Naive thymus-derived CD4-positive, alpha-beta T cell (primary cell): ENCODE results near the gene EYA3. TPM values are rescaled to one million over a fixed set of nuclear protein-coding genes. Genes with fewer than 3 reads are reported as not detected.

Experiments used
- ATAC-seq: fragments of 150-1000 bp; cut with Tn5 transposase; 2 replicates; pipeline ENCODE4 v1.10.0; 2021; ENCODE audit warnings: mild to moderate bottlenecking, moderate library complexity
- CTCF ChIA-PET: fragments of 350-600 bp; sonication (Branson Sonifier 250); formaldehyde crosslinking; loops from one replicate; lab custom pipeline; 2021; ENCODE audit warnings: antibody characterized with exemption; lab: Charles Lee
- POLR2A ChIA-PET: fragments of 350-600 bp; sonication (Branson Sonifier 250); formaldehyde crosslinking; loops from one replicate; lab custom pipeline; 2021; ENCODE audit warnings: antibody characterized with exemption, inconsistent platforms; lab: Charles Lee
- DNase-seq, 9 donors: peaks; one replicate each; pipeline versions ENCODE4 v3.0.0 to v3.0.0-alpha.2; 2020 to 2022; ENCODE audit warnings: mixed read lengths in 1 of 9
- H3K27ac ChIP-seq: one replicate; pipeline ENCODE4 v1.7.0; 2013; ENCODE audit warnings: mild to moderate bottlenecking, low read depth, low read length, moderate library complexity
- H3K27me3 ChIP-seq, 2 donors: one replicate each; pipeline ENCODE4 v1.7.0; 2013; ENCODE audit warnings: low read length in 2 of 2, mild to moderate bottlenecking in 2 of 2, moderate library complexity in 2 of 2; ENCODE audit not compliant: control insufficient read depth in 2 of 2, insufficient read depth in 2 of 2
- H3K36me3 ChIP-seq, 3 experiments: 1 replicate in 2 of 3; 2 replicates in 1 of 3; pipeline ENCODE4 v1.7.0; 2013; ENCODE audit warnings: low read length in 3 of 3, mild to moderate bottlenecking in 3 of 3, moderate library complexity in 1 of 3; ENCODE audit not compliant: insufficient read depth in 3 of 3, control insufficient read depth in 2 of 3
- H3K4me1 ChIP-seq, 2 donors: one replicate each; pipeline ENCODE4 v1.7.0; 2013; ENCODE audit warnings: low read length in 2 of 2, mild to moderate bottlenecking in 2 of 2, moderate library complexity in 1 of 2; ENCODE audit not compliant: control insufficient read depth in 2 of 2, insufficient read depth in 2 of 2
- H3K4me3 ChIP-seq: 2 replicates; pipeline ENCODE4 v1.7.0; 2013; ENCODE audit warnings: mild to moderate bottlenecking, low read length
- H3K9me3 ChIP-seq, 3 experiments: 1 replicate in 2 of 3; 2 replicates in 1 of 3; pipeline ENCODE4 v1.7.0; 2013; ENCODE audit warnings: low read length in 3 of 3; ENCODE audit not compliant: control insufficient read depth in 2 of 3
- H3K27ac Mint-ChIP-seq, 9 donors: one replicate each; pipeline ENCODE4 v1.8.0; 2020 to 2022; ENCODE audit warnings: mixed read lengths in 9 of 9, mild to moderate bottlenecking in 8 of 9, moderate library complexity in 5 of 9, inconsistent platforms in 2 of 9
- H3K27me3 Mint-ChIP-seq, 5 donors: one replicate each; pipeline ENCODE4 v1.8.0; 2021 to 2022; ENCODE audit warnings: mixed read lengths in 5 of 5, mild to moderate bottlenecking in 1 of 5
- H3K36me3 Mint-ChIP-seq, 5 donors: one replicate each; pipeline ENCODE4 v1.8.0; 2020 to 2022; ENCODE audit warnings: mixed read lengths in 5 of 5, mild to moderate bottlenecking in 3 of 5, inconsistent platforms in 1 of 5
- H3K4me1 Mint-ChIP-seq, 7 donors: one replicate each; pipeline ENCODE4 v1.8.0; 2020 to 2022; ENCODE audit warnings: mixed read lengths in 7 of 7, mild to moderate bottlenecking in 3 of 7, inconsistent platforms in 1 of 7
- H3K4me3 Mint-ChIP-seq, 10 donors: one replicate each; pipeline ENCODE4 v1.8.0; 2020 to 2022; ENCODE audit warnings: mild to moderate bottlenecking in 10 of 10, mixed read lengths in 10 of 10, moderate library complexity in 6 of 10, inconsistent platforms in 2 of 10
- H3K9me3 Mint-ChIP-seq, 11 donors: one replicate each; pipeline ENCODE4 v1.8.0; 2020 to 2022; ENCODE audit warnings: mixed read lengths in 11 of 11, mild to moderate bottlenecking in 4 of 11, inconsistent platforms in 1 of 11, moderate library complexity in 1 of 11
- intact Hi-C, 2 donors: fragments of 100-400 bp; cut with micrococcal nuclease; formaldehyde crosslinking; loops; one replicate each; pipeline ENCODE4 v1.15.1; 2023
- polyA plus RNA-seq, 2 donors: library from polyadenylated mRNA; unstranded; fragments of 300-500 nt; fragmentation: Illumina TruSeq; gene quantifications; one replicate each; pipeline ENCODE4 v1.2.3, GENCODE V29; 2021
- total RNA-seq, 6 experiments: library from RNA in 5 of 6; stranded (reverse) in 5 of 6; gene quantifications; 1 replicate in 5 of 6; 2 replicates in 1 of 6; pipeline ENCODE4 v1.2.3 and lab custom pipeline; 2021 to 2026

EYA3 gene
- total and polyA plus RNA-seq, 7 experiments from 2014 or later, result 4.9 to 31.7 (median 18.6) TPM

DNA sequence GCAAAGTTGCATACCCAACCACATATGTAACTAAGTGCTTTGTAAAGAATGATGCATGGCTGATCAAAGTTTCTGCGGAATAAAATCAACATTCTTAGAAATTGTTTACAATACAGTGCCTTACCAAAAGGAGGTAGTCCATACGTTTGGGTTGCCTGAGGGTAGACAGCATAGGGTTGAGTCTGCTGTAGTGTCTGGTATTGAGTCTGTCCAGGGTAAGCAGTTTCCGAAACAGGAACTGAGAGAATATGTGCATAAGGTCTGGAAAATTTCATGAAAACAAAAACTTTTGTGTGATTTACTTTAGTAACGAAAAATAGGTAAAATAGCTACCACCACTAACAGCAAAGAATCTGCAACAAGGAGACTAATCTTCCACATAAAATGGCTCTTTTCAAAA, 53.0 kb downstream of the EYA3 start:
- Histone ChIP-seq H3K4me3 (no peak overlapping the region), H3K27ac (no peak overlapping the region), H3K4me1 (no peaks in the 10 kb centered on the region), H3K27me3 (no peaks in the 10 kb centered on the region), H3K9me3 (no peaks in the 10 kb centered on the region), H3K36me3 (peaks cover 0 to 24% (median 0%) of the 10 kb centered on the region in 3 experiments)
- peaks cover 0 to 3% (median 0%) of the 10 kb centered on the region in 7 donors for H3K4me1 Mint-ChIP-seq
- CTCF ChIA-PET, result no interaction called here
- intact Hi-C loops, result no loop called here
- H3K27ac Mint-ChIP-seq, result no peak overlapping the region
- no peaks in the 10 kb centered on the region for H3K9me3 Mint-ChIP-seq
- no peak for DNase-seq
- no peak overlapping the region for H3K4me3 Mint-ChIP-seq
- H3K27me3 Mint-ChIP-seq, result no peaks in the 10 kb centered on the region
- peaks cover 8 to 35% (median 12%) of the 10 kb centered on the region in 5 donors for H3K36me3 Mint-ChIP-seq
- no peak for ATAC-seq
- POLR2A ChIA-PET, result no interaction called here

DNA sequence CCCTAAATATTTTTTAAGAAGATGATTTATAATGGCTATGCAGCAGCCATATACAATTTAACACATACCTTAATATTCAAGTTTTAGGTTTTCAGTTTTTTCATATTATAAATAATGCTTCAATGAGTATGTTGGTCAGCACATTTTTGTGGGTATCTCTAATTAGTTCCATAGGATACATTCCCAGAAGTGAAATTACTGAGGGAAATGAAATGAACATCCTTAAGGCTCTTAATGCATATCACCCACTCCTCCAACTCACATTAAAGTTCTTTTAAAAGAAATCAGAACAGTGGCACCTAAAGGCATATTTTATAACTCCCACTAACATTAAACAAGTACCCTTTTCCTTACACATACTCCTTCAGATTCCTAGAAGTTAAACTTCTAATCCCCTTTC, 56.1 kb downstream of the EYA3 start:
- DNase-seq (no peak), ATAC-seq (no peak)
- H3K27me3 ChIP-seq, result no peaks in the 10 kb centered on the region
- H3K27ac ChIP-seq, result no peak overlapping the region
- H3K4me3 ChIP-seq, result no peak overlapping the region
- peaks cover 0 to 16% (median 3%) of the 10 kb centered on the region in 7 donors for H3K4me1 Mint-ChIP-seq
- intact Hi-C loops, result no loop called here
- CTCF ChIA-PET, result no interaction called here
- H3K27ac Mint-ChIP-seq, result peak overlapping the region in 1 of 9 donors; percentile 48
- H3K36me3 Mint-ChIP-seq, result peaks cover 4 to 14% (median 6%) of the 10 kb centered on the region in 5 donors
- no peaks in the 10 kb centered on the region for H3K4me1 ChIP-seq
- H3K9me3 Mint-ChIP-seq, result no peaks in the 10 kb centered on the region
- no peak overlapping the region for H3K4me3 Mint-ChIP-seq
- H3K36me3 ChIP-seq, result peaks cover 0 to 5% (median 0%) of the 10 kb centered on the region in 3 experiments
- POLR2A ChIA-PET, result no interaction called here
- no peaks in the 10 kb centered on the region for H3K9me3 ChIP-seq
- H3K27me3 Mint-ChIP-seq, result no peaks in the 10 kb centered on the region

DNA sequence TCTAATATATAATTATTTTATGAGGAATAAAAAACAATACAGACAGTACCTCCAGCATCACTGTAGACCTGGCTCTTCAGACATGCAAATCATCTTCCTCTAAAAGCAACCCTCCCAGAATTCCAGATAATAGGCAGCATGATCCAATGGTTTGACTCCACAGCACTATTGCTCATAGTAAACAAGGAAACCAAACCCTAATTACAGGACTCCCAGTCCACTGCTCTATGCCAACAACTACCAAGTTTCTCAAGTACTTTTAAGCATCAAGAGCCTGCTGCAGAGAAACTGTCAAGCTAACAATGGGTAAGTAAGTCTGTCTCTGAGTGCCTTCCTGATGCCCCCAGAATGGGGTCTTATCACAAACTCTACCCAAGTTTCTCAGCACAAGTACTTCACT, 57.2 kb downstream of the EYA3 start:
- Histone ChIP-seq H3K36me3 (peaks cover 0 to 5% (median 0%) of the 10 kb centered on the region in 3 experiments), H3K4me3 (no peak overlapping the region), H3K27ac (no peak overlapping the region), H3K9me3 (no peaks in the 10 kb centered on the region), H3K27me3 (no peaks in the 10 kb centered on the region), H3K4me1 (no peaks in the 10 kb centered on the region)
- intact Hi-C loops, result no loop called here
- ATAC-seq (no peak), DNase-seq (no peak)
- Mint-ChIP-seq H3K27me3 (no peaks in the 10 kb centered on the region), H3K36me3 (peaks cover 0 to 20% (median 0%) of the 10 kb centered on the region in 5 donors), H3K4me3 (no peak overlapping the region), H3K9me3 (no peaks in the 10 kb centered on the region), H3K4me1 (peaks cover 0 to 19% (median 3%) of the 10 kb centered on the region in 7 donors), H3K27ac (no peak overlapping the region)
- CTCF ChIA-PET, result no interaction called here
- POLR2A ChIA-PET, result no interaction called here

DNA sequence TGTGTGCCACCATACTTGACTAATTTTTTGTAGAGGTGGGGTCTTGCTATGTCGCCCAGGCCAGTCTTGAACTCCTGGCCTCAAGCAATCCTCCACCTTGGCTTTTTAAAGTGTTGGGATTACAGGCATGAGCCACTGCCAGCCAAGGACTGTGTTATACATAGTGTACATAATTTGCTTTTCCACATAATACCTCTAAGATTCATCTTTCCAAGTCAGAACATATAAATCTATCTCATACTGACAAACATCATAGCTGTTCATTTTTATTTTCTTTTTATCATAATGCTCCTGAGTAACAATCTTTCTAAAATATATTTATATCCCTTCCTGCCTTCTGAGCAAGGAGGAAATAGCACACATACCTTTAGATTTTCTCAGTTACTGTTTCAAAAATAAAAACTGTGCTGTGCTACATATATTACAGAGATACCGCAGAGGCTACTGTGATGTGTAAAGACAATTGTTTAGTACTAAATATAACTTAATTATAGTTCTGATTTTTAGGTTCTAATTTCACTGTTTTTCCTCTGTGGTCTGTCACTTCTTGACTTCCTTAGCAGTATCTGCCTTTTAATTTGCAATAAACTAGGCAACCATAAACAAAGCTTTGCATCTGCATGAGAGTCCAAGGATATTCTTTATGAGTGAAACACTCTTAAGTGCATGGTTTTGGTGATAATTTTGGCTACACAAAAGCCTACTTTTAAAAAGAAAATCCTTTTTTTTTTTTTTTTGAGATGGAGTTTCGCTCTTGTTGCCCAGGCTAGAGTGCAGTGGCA, 59.3 kb downstream of the EYA3 start:
- H3K4me3 Mint-ChIP-seq, result no peak overlapping the region
- peaks cover 0 to 21% (median 4%) of the 10 kb centered on the region in 5 donors for H3K36me3 Mint-ChIP-seq

DNA sequence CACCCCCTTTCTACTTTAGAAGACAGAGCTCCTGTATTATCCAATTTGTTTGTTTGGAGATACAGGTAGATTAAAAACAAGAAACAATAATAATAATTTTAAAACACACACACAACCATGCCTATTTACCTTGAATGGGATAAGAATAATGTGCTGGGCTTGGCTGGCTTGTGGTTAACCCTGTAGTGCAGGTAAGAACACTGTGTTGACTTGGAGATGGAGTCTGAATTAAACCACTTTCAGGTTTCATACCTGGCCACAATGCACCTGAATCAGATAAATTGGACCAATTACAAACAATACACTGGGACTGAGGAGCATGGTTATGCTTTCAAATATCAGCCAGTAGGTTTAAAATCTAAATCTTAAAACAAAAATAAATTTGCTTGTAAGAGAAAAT, 60.8 kb downstream of the EYA3 start:
- Histone ChIP-seq H3K36me3 (peaks cover 0 to 8% (median 0%) of the 10 kb centered on the region in 3 experiments), H3K4me3 (no peak overlapping the region), H3K9me3 (no peaks in the 10 kb centered on the region), H3K27me3 (no peaks in the 10 kb centered on the region), H3K27ac (no peak overlapping the region), H3K4me1 (no peaks in the 10 kb centered on the region)
- POLR2A ChIA-PET, result no interaction called here
- no peak for DNase-seq
- peak overlapping the region in 2 of 9 donors; percentile 34 to 55 for H3K27ac Mint-ChIP-seq
- peaks cover 0 to 15% (median 4%) of the 10 kb centered on the region in 7 donors for H3K4me1 Mint-ChIP-seq
- no peak for ATAC-seq
- CTCF ChIA-PET, result interaction anchor here (1.1 kb wide), 1 partner anchor 11 kb away, joined by 3 read pairs; no protein-coding TSS in a partner anchor
- H3K27me3 Mint-ChIP-seq, result no peaks in the 10 kb centered on the region
- H3K36me3 Mint-ChIP-seq, result peaks cover 0 to 21% (median 9%) of the 10 kb centered on the region in 5 donors
- intact Hi-C loops, result no loop called here
- H3K4me3 Mint-ChIP-seq, result no peak overlapping the region
- no peaks in the 10 kb centered on the region for H3K9me3 Mint-ChIP-seq

More for the DNA sequence above, 59.3 kb downstream of the EYA3 start:
- no peaks in the 10 kb centered on the region for H3K4me1 ChIP-seq
- no peak for ATAC-seq
- no peaks in the 10 kb centered on the region for H3K9me3 ChIP-seq
- H3K27me3 Mint-ChIP-seq, result no peaks in the 10 kb centered on the region
- H3K27ac Mint-ChIP-seq, result peak overlapping the region in 4 of 9 donors; percentile 23 to 50 (median 37)
- POLR2A ChIA-PET, result no interaction called here
- intact Hi-C loops, result no loop called here
- peaks cover 0 to 15% (median 4%) of the 10 kb centered on the region in 7 donors for H3K4me1 Mint-ChIP-seq
- H3K4me3 ChIP-seq, result no peak overlapping the region
- no peak for DNase-seq
- CTCF ChIA-PET, result interaction anchor here (0.7 kb wide), 1 partner anchor 23 kb away, joined by 6 read pairs; no protein-coding TSS in a partner anchor
- no peak overlapping the region for H3K27ac ChIP-seq
- no peaks in the 10 kb centered on the region for H3K27me3 ChIP-seq
- H3K36me3 ChIP-seq, result peaks cover 0 to 8% (median 0%) of the 10 kb centered on the region in 3 experiments
- H3K9me3 Mint-ChIP-seq, result no peaks in the 10 kb centered on the region

DNA sequence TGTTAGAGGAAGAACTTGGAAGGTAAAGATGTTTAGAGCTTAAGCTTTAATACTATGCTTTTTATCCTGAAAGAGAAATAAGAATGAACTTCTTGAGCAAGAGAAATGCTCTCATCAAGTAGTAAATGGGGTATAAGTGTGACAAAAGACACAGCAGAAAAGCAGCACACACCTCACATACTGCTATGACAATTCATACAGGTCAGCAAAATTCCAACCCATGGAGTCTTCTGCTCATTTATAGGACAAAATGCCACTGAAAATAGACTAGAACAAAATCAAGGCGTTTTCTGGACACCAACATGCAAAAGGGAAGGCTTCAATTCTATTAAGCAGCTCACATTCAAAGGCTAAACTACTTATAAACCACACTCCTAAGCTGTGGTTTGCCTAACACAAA, 61.2 kb downstream of the EYA3 start:
- Mint-ChIP-seq H3K27me3 (no peaks in the 10 kb centered on the region), H3K9me3 (no peaks in the 10 kb centered on the region), H3K27ac (peak overlapping the region in 2 of 9 donors; percentile 34 to 55), H3K4me1 (peaks cover 0 to 15% (median 4%) of the 10 kb centered on the region in 7 donors), H3K4me3 (no peak overlapping the region), H3K36me3 (peaks cover 0 to 21% (median 9%) of the 10 kb centered on the region in 5 donors)
- ChIA-PET POLR2A (no interaction called here), CTCF (interaction anchor here (1.1 kb wide), 1 partner anchor 12 kb away, joined by 3 read pairs; no protein-coding TSS in a partner anchor)
- ATAC-seq (no peak), DNase-seq (no peak)
- no peaks in the 10 kb centered on the region for H3K4me1 ChIP-seq
- intact Hi-C loops, result no loop called here
- peaks cover 0 to 8% (median 0%) of the 10 kb centered on the region in 3 experiments for H3K36me3 ChIP-seq
- H3K9me3 ChIP-seq, result no peaks in the 10 kb centered on the region
- no peaks in the 10 kb centered on the region for H3K27me3 ChIP-seq
- H3K4me3 ChIP-seq, result no peak overlapping the region
- no peak overlapping the region for H3K27ac ChIP-seq
